Mesendoderm (in vitro differentiated cells): ENCODE measurements around the gene SLC38A8. TPM values are rescaled to one million over a fixed set of nuclear protein-coding genes. Genes with fewer than 3 reads are reported as not detected.

Source experiments
- small RNA-seq: library from polyadenylated mRNA; stranded (forward); fragments of <200 nt; extraction: miRNeasy Mini kit (QIAGEN cat#:217004); gene quantifications from one replicate; pipeline ENCODE3, GENCODE V24; 2013; ENCODE audit not compliant: insufficient read depth

SLC38A8 gene

Small RNAs within 50 kb of the gene (small RNA-seq; reads per million reads assigned to genes)
- not detected for gene RNA5SP432
